GM12878 (cell line): ENCODE data around the gene ITPR2. TPM values are rescaled to one million over a fixed set of nuclear protein-coding genes. Genes with fewer than 3 reads are reported as not detected.
A peak's percentile ranks its signal among the peaks of the same experiment; 100 is the strongest.
"Not testable (repeated sequence)": the region's sequence is repeated elsewhere in the genome, so short reads cannot be mapped to it uniquely, and the experiment has no call there.

Source experiments
- ATAC-seq: fragments of 200-7000 bp; cut with Tn5 transposase; 3 replicates; pipeline ENCODE4 v1.9.1; 2020; ENCODE audit warnings: mild to moderate bottlenecking, moderate library complexity
- BruUV-seq: library from RNA; stranded (reverse); fragments of 400-500 nt; replicated peaks from 2 replicates; lab custom pipeline; 2021; lab: Mats Ljungman, UMichigan
- CTCF ChIA-PET: fragments of 300-600 bp; sonication (Branson Sonifier 250); formaldehyde crosslinking; extraction: SDS; loops from one replicate; lab custom pipeline; 2021; ENCODE audit warnings: inconsistent platforms; lab: Yijun Ruan, JAX
- POLR2A ChIA-PET: fragments of 350-600 bp; formaldehyde crosslinking; extraction: SDS; loops from one replicate; lab custom pipeline; 2021; ENCODE audit warnings: inconsistent platforms; lab: Charles Lee
- RAD21 ChIA-PET: fragments of 300-600 bp; sonication (Branson Sonifier 250); formaldehyde crosslinking; loops from one replicate; lab custom pipeline; 2023; ENCODE audit warnings: antibody characterized with exemption; ENCODE audit not compliant: unreplicated experiment; lab: Charles Lee
- SMC1A ChIA-PET: fragments of 300-600 bp; sonication (Branson Sonifier 250); formaldehyde crosslinking; loops from one replicate; lab custom pipeline; 2023; ENCODE audit not compliant: unreplicated experiment, uncharacterized antibody; lab: Charles Lee
- DNase-seq: peaks from one replicate; pipeline ENCODE4 v3.0.0-alpha.2; 2011; ENCODE audit warnings: low read depth, low spot score
- FAIRE-seq: peaks from 3 replicates; lab custom pipeline; 2011; peaks lifted over from hg19 to GRCh38; lab: Jason Lieb, UNC
- H2AFZ ChIP-seq: 2 replicates; pipeline ENCODE4 v1.6.0; 2011; ENCODE audit warnings: low read depth, low read length, control low read depth; ENCODE audit not compliant: control insufficient read depth
- H3K27ac ChIP-seq: 2 replicates; pipeline ENCODE4 v1.5.1; 2011; ENCODE audit warnings: control low read depth; ENCODE audit not compliant: control insufficient read depth, insufficient read depth
- H3K27me3 ChIP-seq, 2 experiments: replicated peaks in 1 of 2; 2 replicates each; pipeline versions ENCODE4 v1.6.0 to v1.6.1; 2011; ENCODE audit warnings: low read length in 1 of 2; ENCODE audit not compliant: control insufficient read depth in 2 of 2, insufficient read depth in 2 of 2
- H3K36me3 ChIP-seq, 2 experiments: 2 replicates each; pipeline ENCODE4 v1.5.1; 2011; ENCODE audit warnings: low read length in 1 of 2; ENCODE audit not compliant: control insufficient read depth in 2 of 2, insufficient read depth in 2 of 2
- H3K4me1 ChIP-seq: 2 replicates; pipeline ENCODE4 v1.6.1; 2011; ENCODE audit warnings: mild to moderate bottlenecking, low read length, moderate library complexity, mixed read lengths; ENCODE audit not compliant: control insufficient read depth, insufficient read depth
- H3K4me2 ChIP-seq: 2 replicates; pipeline ENCODE4 v1.6.0; 2011; ENCODE audit warnings: control low read depth; ENCODE audit not compliant: control insufficient read depth, insufficient read depth
- H3K4me3 ChIP-seq: fragments of 200-600 bp; sonication (generic); 2 replicates; pipeline ENCODE4 v1.5.1; 2016
- H3K79me2 ChIP-seq: 2 replicates; pipeline ENCODE4 v1.6.0; 2011; ENCODE audit warnings: low read length; ENCODE audit not compliant: control insufficient read depth, insufficient read depth
- H3K9ac ChIP-seq: 2 replicates; pipeline ENCODE4 v1.8.0; 2011; ENCODE audit warnings: low read length, control low read depth, mixed read lengths; ENCODE audit not compliant: control insufficient read depth, insufficient read depth
- H3K9me3 ChIP-seq: replicated peaks from 3 replicates; pipeline ENCODE4 v1.5.1; 2011; ENCODE audit warnings: mild to moderate bottlenecking, low read length; ENCODE audit not compliant: control insufficient read depth, insufficient read depth
- H4K20me1 ChIP-seq: 2 replicates; pipeline ENCODE4 v1.6.0; 2011; ENCODE audit not compliant: control insufficient read depth, insufficient read depth
- BACH1 ChIP-seq: fragments of 450-650 bp; IDR thresholded peaks from 2 replicates; pipeline ENCODE4 v1.6.1; 2017; ENCODE audit warnings: mild to moderate bottlenecking, borderline replicate concordance
- BHLHE40 ChIP-seq, 2 experiments: fragments of 450-650 bp in 1 of 2; IDR thresholded peaks; 2 replicates each; pipeline ENCODE4 v1.6.1; 2011 to 2017; ENCODE audit warnings: low read depth in 2 of 2, borderline replicate concordance in 1 of 2, improper control_type of control experiment in 1 of 2, low read length in 1 of 2, mild to moderate bottlenecking in 1 of 2
- CBFB ChIP-seq: IDR thresholded peaks from 2 replicates; pipeline ENCODE4 v1.6.1; 2016; ENCODE audit warnings: antibody characterized with exemption, low read depth
- CBX5 ChIP-seq: sonication (generic); IDR thresholded peaks from 2 replicates; pipeline ENCODE4 v1.6.1; 2016; ENCODE audit warnings: low read depth, moderate library complexity, mild to moderate bottlenecking, inconsistent platforms
- CEBPB ChIP-seq, 2 experiments: fragments of 150-350 bp in 1 of 2; IDR thresholded peaks; 2 replicates each; pipeline ENCODE4 v1.6.1; 2012 to 2014; ENCODE audit warnings: low read depth in 2 of 2, low read length in 2 of 2, borderline replicate concordance in 1 of 2, inconsistent platforms in 1 of 2
- DPF2 ChIP-seq: fragments of 450-650 bp; IDR thresholded peaks from 2 replicates; pipeline ENCODE4 v1.6.1; 2017; ENCODE audit warnings: mild to moderate bottlenecking
- EED ChIP-seq: sonication (generic); IDR thresholded peaks from 2 replicates; pipeline ENCODE4 v1.6.1; 2016; ENCODE audit warnings: antibody characterized with exemption, low read depth
- ETV6 ChIP-seq, 2 experiments: fragments of 450-650 bp in 1 of 2; IDR thresholded peaks in 1 of 2; conservative IDR thresholded peaks in 1 of 2; 2 replicates each; pipeline ENCODE4 v1.6.1; 2014; ENCODE audit warnings: antibody characterized with exemption in 1 of 2, borderline replicate concordance in 1 of 2, low read depth in 1 of 2, mild to moderate bottlenecking in 1 of 2, moderate library complexity in 1 of 2
- GABPA ChIP-seq: IDR thresholded peaks from 2 replicates; pipeline ENCODE4 v1.6.1; 2014; ENCODE audit warnings: antibody characterized with exemption, low read depth, mild to moderate bottlenecking, inconsistent platforms
- IKZF1 ChIP-seq: fragments of 450-650 bp; conservative IDR thresholded peaks from 2 replicates; pipeline ENCODE4 v1.6.1; 2017; ENCODE audit warnings: antibody characterized with exemption, mild to moderate bottlenecking
- IRF4 ChIP-seq: IDR thresholded peaks from 2 replicates; pipeline ENCODE4 v1.6.1; 2011; ENCODE audit warnings: low read depth, low read length
- KLF5 ChIP-seq: fragments of 450-650 bp; IDR thresholded peaks from 2 replicates; pipeline ENCODE4 v1.6.1; 2014; ENCODE audit warnings: mild to moderate bottlenecking; ENCODE audit not compliant: partially characterized antibody
- MEF2A ChIP-seq: IDR thresholded peaks from 2 replicates; pipeline ENCODE4 v1.6.1; 2011; ENCODE audit warnings: low read depth, mild to moderate bottlenecking, low read length, moderate library complexity; ENCODE audit not compliant: insufficient read depth
- MTA2 ChIP-seq: fragments of 450-650 bp; IDR thresholded peaks from 2 replicates; pipeline ENCODE4 v1.6.1; 2016; ENCODE audit warnings: low read depth, mild to moderate bottlenecking, moderate library complexity
- MXI1 ChIP-seq: fragments of 150-350 bp; IDR thresholded peaks from 2 replicates; pipeline ENCODE4 v1.6.1; 2011; ENCODE audit warnings: low read depth, mild to moderate bottlenecking, inconsistent platforms, low read length, improper control_type of control experiment
- MYB ChIP-seq: fragments of 150-350 bp; IDR thresholded peaks from 2 replicates; pipeline ENCODE4 v1.6.1; 2014; ENCODE audit warnings: mild to moderate bottlenecking, low read depth, low read length, borderline replicate concordance
- NR2F1 ChIP-seq: fragments of 450-650 bp; conservative IDR thresholded peaks from 2 replicates; pipeline ENCODE4 v1.6.1; 2017; ENCODE audit warnings: mild to moderate bottlenecking
- PKNOX1 ChIP-seq: fragments of 450-650 bp; IDR thresholded peaks from 2 replicates; pipeline ENCODE4 v1.6.1; 2016; ENCODE audit warnings: mild to moderate bottlenecking
- RAD51 ChIP-seq: fragments of 450-650 bp; IDR thresholded peaks from 2 replicates; pipeline ENCODE4 v1.6.1; 2016; ENCODE audit warnings: moderate library complexity, mild to moderate bottlenecking, inconsistent platforms
- SMARCA5 ChIP-seq: fragments of 450-650 bp; IDR thresholded peaks from 2 replicates; pipeline ENCODE4 v1.6.1; 2017; ENCODE audit warnings: mild to moderate bottlenecking
- SREBF1 ChIP-seq: IDR thresholded peaks from 2 replicates; pipeline ENCODE4 v1.6.1; 2012; ENCODE audit warnings: mild to moderate bottlenecking, low read length
- TCF7 ChIP-seq: IDR thresholded peaks from 2 replicates; pipeline ENCODE4 v1.6.1; 2014; ENCODE audit warnings: antibody characterized with exemption, borderline replicate concordance
- ZNF24 ChIP-seq: fragments of 450-650 bp; IDR thresholded peaks from 2 replicates; pipeline ENCODE4 v1.6.1; 2017; ENCODE audit warnings: antibody characterized with exemption, mild to moderate bottlenecking
- ZNF384 ChIP-seq: IDR thresholded peaks from 2 replicates; pipeline ENCODE4 v1.6.1; 2012; ENCODE audit warnings: low read depth, mild to moderate bottlenecking, low read length, improper control_type of control experiment, borderline replicate concordance
- ZSCAN29 ChIP-seq: fragments of 450-650 bp; IDR thresholded peaks from 2 replicates; pipeline ENCODE4 v1.6.1; 2017; ENCODE audit warnings: mild to moderate bottlenecking, moderate library complexity
- WGBS: methylation state at CpG from one replicate; pipeline ENCODE4 v1.1.6; 2016; ENCODE audit warnings: low lambda C conversion rate; ENCODE audit not compliant: insufficient replicate concordance, insufficient coverage; ENCODE audit errors: missing lambda C conversion rate; 5-methylcytosine and 5-hydroxymethylcytosine counted together
- in situ Hi-C: fragments of 300-500 bp; cut with MboI; formaldehyde crosslinking; loops from 9 replicates; pipeline ENCODE4 v1.14.3; 2018; ENCODE audit warnings: mixed read lengths
- intact Hi-C: fragments of 100-400 bp; cut with micrococcal nuclease; formaldehyde crosslinking; loops from one replicate; pipeline ENCODE4 v1.14.2; 2022; ENCODE audit not compliant: unreplicated experiment
- polyA plus RNA-seq, 11 experiments: library from polyadenylated mRNA; depleted of rRNA in 4 of 11; unstranded in 6 of 11; stranded (reverse) in 5 of 11; fragments of >200 nt; fragmentation: Nextera tagmentation in 4 of 11; fragmentation: Illumina TruSeq in 1 of 11; extraction: Ambion mirVana in 4 of 11; extraction: Trizol in 1 of 11; gene quantifications; 1 replicate in 1 of 11; 2 replicates in 10 of 11; pipeline versions ENCODE4 v1.2.1 to v1.2.3, GENCODE V29; 2011 to 2016; ENCODE audit warnings: inconsistent platforms in 2 of 11, missing spikeins in 2 of 11, low read depth in 1 of 11
- total RNA-seq, 4 experiments: library from RNA; depleted of rRNA in 3 of 4; stranded (reverse); fragments of >200 nt in 3 of 4; fragmentation: Illumina TruSeq in 1 of 4; extraction: Trizol in 1 of 4; gene quantifications; 2 replicates each; pipeline versions ENCODE4 v1.2.1 to v1.2.3, GENCODE V29; 2013 to 2021

The ITPR2 gene
- total and polyA plus RNA-seq, 10 of the 15 experiments (the other 5 are each of a cell fraction or from before 2014, with no cell fraction given) = 7.5 to 76.2 (median 47.1) TPM

- peak overlapping the region; percentile 15 for H3K4me2 ChIP-seq
- ChIA-PET POLR2A (interaction anchor here (0.8 to 4.0 kb wide), 10 partner anchors 9 to 137 kb away, joined by 3 to 17 read pairs (median 6); no protein-coding TSS in a partner anchor), CTCF (interaction anchor here (0.6 to 4.4 kb wide), 14 partner anchors 9 to 1567 kb away, joined by 3 to 23 read pairs (median 3); partner anchors contain the start of gene ITPR2), RAD21 (interaction anchor here (0.8 to 5.0 kb wide), 16 partner anchors 8 to 149 kb away, joined by 3 to 46 read pairs (median 6); partner anchors contain the start of gene ITPR2), SMC1A (interaction anchor here (0.9 to 5.4 kb wide), 20 partner anchors 9 to 610 kb away, joined by 3 to 96 read pairs (median 6); partner anchors contain the start of gene ITPR2)
- ATAC-seq (peak; percentile 66), DNase-seq (peak; percentile 84)
- FAIRE-seq, H3K9ac ChIP-seq, H4K20me1 ChIP-seq, H3K27me3 ChIP-seq, H2AFZ ChIP-seq, BruUV-seq, H3K36me3 ChIP-seq, H3K9me3 ChIP-seq, in situ Hi-C loops: not testable (repeated sequence)
- intact Hi-C loops = loop anchor here (2.0 to 5.0 kb wide), 4 partner anchors 14 to 104 kb away; partner anchors contain the start of gene ITPR2
- peak overlapping the region; percentile 18; the same call in 1 of the 2 replicates for H3K4me3 ChIP-seq
- H3K27ac ChIP-seq = peak overlapping the region; percentile 97
- H3K79me2 ChIP-seq = peaks cover 52% of the 10 kb centered on the region
- 7% methylated on average over 1 of the region's 1 CpG for WGBS
- peaks cover 64% of the 10 kb centered on the region for H3K4me1 ChIP-seq
- TF ChIP-seq CBX5 (peak; percentile 69), ETV6 (conservative IDR thresholded peaks at IDR 0.05 in 1 of 2, IDR thresholded peaks at IDR 0.05 in 1 of 2; ENCODE audit: borderline replicate concordance in 1 of 2, low read depth in 1 of 2) (peak in 1 of 2 experiments; percentile 73; a peak in 1 of 4 replicates), DPF2 (peak; percentile 94), IRF4 (peak; percentile 49; the same call in 1 of the 2 replicates), GABPA (peak; percentile 25; the same call in 1 of the 2 replicates), SREBF1 (0 out of 2 replicates have a peak, but pooled peaks have one; percentile 35), CEBPB (IDR thresholded peaks at IDR 0.05; ENCODE audit: borderline replicate concordance in 1 of 2, low read depth in 2 of 2, low read length in 2 of 2) (peak in 1 of 2 experiments; percentile 64; a peak in 1 of 4 replicates), BACH1 (peak; percentile 89; the same call in 1 of the 2 replicates), NR2F1 (peak; percentile 89), PKNOX1 (peak; percentile 90), IKZF1 (peak; percentile 89), RAD51 (peak; percentile 37; the same call in 1 of the 2 replicates), ZSCAN29 (0 out of 2 replicates have a peak, but pooled peaks have one; percentile 41), MYB (0 out of 2 replicates have a peak, but pooled peaks have one; percentile 55), MTA2 (peak; percentile 99), BHLHE40 (IDR thresholded peaks at IDR 0.05; ENCODE audit: borderline replicate concordance in 1 of 2, low read depth in 2 of 2, low read length in 1 of 2) (peak; percentile 42 to 74; a peak in 2 of 4 replicates), ZNF384 (peak; percentile 55; the same call in 1 of the 2 replicates), SMARCA5 (peak; percentile 87), KLF5 (peak; percentile 49), ZNF24 (peak; percentile 73), CBFB (peak; percentile 34; the same call in 1 of the 2 replicates), TCF7 (0 out of 2 replicates have a peak, but pooled peaks have one; percentile 1), EED (peak; percentile 60), MEF2A (peak; percentile 85), MXI1 (peak; percentile 38; the same call in 1 of the 2 replicates)
These were observed 103.8 kb downstream of the ITPR2 start for GRCh38 chr12:26729137-26729671.
